RWPE1 (cell line): ENCODE data around the gene ITGAE.

Experiments
- CTCF ChIA-PET: fragments of 350-600 bp; sonication (Branson Sonifier 250); formaldehyde crosslinking; extraction: SDS; loops from one replicate; lab custom pipeline; 2021; lab: Yijun Ruan, JAX
- POLR2A ChIA-PET: fragments of 400-600 bp; formaldehyde crosslinking; extraction: SDS; loops from one replicate; lab custom pipeline; 2020; ENCODE audit warnings: antibody characterized with exemption; ENCODE audit not compliant: low non-redundant PET; lab: Yijun Ruan, JAX
- DNase-seq: peaks from one replicate; pipeline ENCODE4 v3.0.0; 2012; ENCODE audit warnings: low spot score
- H3K27ac ChIP-seq: fragments of 450-650 bp; 2 replicates; pipeline ENCODE4 v1.5.1; 2017
- TF ChIP-seq, protein P1 (sequence below): fragments of 450-650 bp; conservative IDR thresholded peaks from 2 replicates; pipeline ENCODE4 v1.5.1; 2017; ENCODE audit warnings: low read depth, mild to moderate bottlenecking

The ITGAE gene

DNA sequence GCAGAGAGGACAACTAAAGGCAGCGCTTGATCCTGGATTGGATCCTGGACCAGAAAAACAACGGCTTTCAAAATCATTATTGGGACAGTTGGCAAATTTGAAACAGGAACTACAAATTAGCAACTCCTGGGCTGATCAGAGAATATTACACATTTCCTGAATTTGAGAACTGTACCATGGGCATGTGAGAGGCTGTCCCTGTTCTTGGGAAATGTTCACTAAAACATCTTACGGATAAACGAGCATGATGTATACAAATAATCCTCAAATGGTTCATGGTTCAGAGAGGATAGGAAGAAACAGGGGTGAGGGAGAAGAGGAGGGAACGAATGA, 2.3 kb upstream of the ITGAE start:
- ChIA-PET CTCF (interaction anchor here (1.7 kb wide), 1 partner anchor 66 kb away, joined by 4 read pairs; no protein-coding TSS in a partner anchor), POLR2A (no interaction called here)
- DNase-seq = no peak
- H3K27ac ChIP-seq = no peak overlapping the region
- TF ChIP-seq, protein P1, sequence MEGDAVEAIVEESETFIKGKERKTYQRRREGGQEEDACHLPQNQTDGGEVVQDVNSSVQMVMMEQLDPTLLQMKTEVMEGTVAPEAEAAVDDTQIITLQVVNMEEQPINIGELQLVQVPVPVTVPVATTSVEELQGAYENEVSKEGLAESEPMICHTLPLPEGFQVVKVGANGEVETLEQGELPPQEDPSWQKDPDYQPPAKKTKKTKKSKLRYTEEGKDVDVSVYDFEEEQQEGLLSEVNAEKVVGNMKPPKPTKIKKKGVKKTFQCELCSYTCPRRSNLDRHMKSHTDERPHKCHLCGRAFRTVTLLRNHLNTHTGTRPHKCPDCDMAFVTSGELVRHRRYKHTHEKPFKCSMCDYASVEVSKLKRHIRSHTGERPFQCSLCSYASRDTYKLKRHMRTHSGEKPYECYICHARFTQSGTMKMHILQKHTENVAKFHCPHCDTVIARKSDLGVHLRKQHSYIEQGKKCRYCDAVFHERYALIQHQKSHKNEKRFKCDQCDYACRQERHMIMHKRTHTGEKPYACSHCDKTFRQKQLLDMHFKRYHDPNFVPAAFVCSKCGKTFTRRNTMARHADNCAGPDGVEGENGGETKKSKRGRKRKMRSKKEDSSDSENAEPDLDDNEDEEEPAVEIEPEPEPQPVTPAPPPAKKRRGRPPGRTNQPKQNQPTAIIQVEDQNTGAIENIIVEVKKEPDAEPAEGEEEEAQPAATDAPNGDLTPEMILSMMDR = no peak

DNA sequence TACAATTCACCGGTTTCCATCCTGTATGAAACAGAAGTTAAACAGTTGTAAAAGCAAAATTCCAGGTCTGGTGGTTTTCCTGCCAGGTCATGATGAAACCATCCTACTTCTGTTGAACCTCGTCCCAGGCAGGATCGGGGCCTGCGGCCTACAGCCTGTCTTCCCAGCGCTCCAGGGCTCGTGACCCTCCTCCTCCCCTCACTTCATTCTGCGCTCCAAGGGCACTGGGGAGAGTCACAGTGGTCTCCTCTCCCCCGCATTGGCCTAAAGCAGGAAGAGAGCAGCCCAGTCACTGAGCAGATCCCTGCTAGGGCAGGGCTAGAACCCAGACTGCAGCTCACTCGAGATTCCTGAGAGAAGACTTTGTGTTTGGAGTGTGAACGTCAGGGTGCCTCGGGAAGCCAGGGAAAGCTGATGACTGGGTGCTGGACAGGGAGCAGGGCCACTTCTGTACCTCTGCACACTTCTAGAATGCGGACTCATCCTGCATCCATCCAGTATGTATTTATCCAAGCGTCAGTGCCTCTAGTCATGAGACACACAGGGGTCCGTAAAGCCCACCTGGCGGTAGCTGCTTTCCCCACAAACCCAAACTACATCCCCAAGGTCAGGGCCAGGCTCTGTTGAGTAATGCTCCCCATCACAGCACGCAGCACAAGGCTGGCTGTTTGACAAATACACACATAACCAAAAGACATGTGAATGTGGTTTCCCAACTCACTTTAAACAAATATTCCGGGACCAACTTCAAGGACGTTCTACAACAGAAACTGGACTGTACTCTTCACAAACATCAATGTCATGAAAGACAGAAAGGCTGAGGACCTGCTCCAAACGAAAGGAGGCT, 1.7 kb upstream of the ITGAE start:
- POLR2A ChIA-PET = no interaction called here
- TF ChIP-seq, protein P1 = no peak
- DNase-seq = no peak
- peak overlapping the region; percentile 30 for H3K27ac ChIP-seq
- CTCF ChIA-PET = no interaction called here

DNA sequence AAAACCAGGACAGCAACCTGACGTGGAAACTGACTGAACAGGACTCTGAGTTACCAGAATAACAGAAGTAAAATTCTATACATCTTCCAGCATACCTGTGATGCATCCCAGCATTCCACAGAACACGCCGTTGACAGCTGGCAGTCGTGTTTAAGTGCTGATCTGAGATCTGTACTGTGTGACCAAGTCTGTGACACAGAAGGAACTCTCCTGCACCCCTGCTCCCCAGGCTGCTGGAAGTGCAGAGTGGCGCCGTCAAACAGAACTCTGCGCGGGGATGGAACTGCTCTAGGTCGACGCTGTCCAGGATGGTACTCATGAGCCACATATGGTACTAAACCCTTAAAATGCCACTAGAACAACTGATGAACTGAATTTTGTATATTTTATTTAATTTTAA, 804 bp upstream of the ITGAE start:
- CTCF ChIA-PET = interaction anchor here (0.7 kb wide), 1 partner anchor 26 kb away, joined by 3 read pairs; no protein-coding TSS in a partner anchor
- POLR2A ChIA-PET = interaction anchor here (0.6 kb wide), 1 partner anchor 209 kb away, joined by 3 read pairs; no protein-coding TSS in a partner anchor
- no peak overlapping the region for H3K27ac ChIP-seq
- TF ChIP-seq, protein P1 = no peak
- no peak for DNase-seq

DNA sequence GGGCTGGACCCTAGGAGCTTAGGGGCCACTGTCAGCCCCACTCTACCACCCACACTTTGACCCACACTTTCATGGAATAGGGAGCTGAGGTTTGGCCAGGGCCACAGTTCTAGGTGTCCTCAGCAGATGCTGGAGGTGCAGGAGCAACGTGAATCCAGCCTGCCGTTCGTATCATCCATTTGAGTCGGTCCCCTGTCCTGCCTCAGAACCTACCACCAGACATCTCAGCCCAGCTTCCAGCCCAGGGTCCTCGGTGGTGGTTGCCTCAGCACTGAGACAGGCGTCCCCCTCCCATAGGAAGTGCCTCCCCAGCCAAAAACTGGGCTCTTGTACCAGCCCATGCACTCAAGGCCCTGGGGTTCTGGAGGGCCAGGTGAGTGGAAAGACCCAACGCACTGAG, 359 bp upstream of the ITGAE start:
- ChIA-PET CTCF (interaction anchor here (0.7 to 1.2 kb wide), 2 partner anchors 26 to 64 kb away, joined by 3 to 4 read pairs; no protein-coding TSS in a partner anchor), POLR2A (interaction anchor here (0.6 kb wide), 1 partner anchor 209 kb away, joined by 3 read pairs; no protein-coding TSS in a partner anchor)
- no peak for DNase-seq
- TF ChIP-seq, protein P1 = no peak
- no peak overlapping the region for H3K27ac ChIP-seq

DNA sequence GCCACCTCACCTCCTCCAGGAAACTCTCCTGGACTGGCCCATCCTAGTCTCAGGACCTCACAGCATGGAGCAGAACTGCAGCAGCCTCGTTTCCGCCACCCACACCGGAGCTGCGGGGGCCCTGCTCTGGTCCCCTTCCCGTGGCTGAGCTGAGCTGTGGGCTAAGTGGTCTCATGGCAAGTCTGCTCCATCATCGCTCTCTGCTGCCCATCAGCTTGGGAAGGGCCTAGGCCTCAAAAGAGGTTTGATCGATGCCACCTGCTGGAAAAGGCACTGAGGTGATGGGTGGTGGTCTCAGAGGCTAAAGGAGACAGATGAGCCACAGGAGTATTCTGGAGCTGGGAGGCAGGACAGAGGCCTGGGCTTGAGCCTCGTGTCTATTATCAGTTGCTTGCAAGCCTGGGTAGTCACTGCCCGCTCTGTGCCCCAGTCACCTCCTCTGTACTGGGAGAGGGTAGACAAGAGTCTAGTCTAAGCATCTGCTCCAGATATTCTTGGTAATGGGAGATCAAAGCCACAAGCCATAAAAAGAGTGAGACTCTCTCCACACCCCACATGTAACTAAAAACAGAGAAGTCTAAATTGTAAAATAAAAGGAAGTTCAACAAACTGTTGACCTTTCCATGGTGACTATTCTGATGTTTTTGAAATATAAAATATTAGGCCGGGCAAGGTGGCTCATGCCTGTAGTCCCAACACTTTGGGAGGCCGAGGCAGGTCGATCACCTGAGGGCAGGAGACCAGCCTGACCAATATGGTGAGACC, 1.6 kb downstream of the ITGAE start:
- ChIA-PET CTCF (no interaction called here), POLR2A (no interaction called here)
- H3K27ac ChIP-seq = no peak overlapping the region
- no peak for DNase-seq
- TF ChIP-seq, protein P1 = no peak

DNA sequence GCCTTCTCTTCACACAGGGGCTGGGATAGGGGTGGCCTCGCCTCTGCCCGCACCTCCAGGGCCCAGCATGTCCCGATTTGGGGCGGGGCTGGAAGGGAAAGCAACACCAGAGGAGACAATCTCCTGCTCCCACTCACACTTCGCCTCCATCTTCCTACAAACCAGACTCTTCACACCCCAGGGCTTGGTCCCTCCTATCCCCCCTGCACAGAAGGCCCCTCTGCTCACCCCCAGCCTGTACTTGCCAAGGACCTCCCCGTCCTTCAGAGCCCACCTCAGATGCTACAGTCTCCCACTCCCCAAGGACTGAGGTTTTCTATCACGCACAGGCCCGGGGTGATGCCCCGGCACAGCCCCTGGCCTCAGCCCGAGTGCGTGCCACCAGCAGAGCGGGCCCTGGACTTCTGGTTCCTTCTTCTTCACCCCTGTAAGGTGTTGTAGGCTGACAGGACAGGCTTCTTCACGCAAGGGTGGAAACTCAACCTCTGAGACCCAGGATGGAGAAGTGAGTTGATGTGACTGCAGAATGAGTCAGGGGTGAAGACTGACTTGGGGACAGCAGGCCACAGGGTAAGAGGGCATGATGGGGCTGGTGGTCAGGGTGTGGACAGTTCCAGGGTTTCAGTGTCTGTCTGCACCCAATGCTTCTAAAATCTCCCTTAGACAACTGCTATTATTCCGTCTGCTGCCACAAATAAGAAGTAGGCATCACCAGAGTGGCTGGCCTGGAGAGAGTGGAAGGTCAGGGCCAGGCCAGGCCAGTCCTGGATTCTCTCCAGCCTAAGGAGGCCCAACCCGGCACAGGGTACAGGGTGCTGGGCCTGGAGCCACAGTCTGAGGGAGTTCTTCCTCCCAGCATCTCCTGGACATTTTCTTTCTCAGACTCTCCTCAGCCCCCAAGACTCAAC, 2.5 kb downstream of the ITGAE start:
- DNase-seq = no peak
- TF ChIP-seq, protein P1 = no peak
- no peak overlapping the region for H3K27ac ChIP-seq
- POLR2A ChIA-PET = no interaction called here
- CTCF ChIA-PET = no interaction called here
